NCI-H1417 treated with DMSO at 0.1 percent for 48 hours (cell line): ENCODE data around the gene PIK3R6.
"Not testable (repeated sequence)": the region's sequence is repeated elsewhere in the genome, so short reads cannot be mapped to it uniquely, and the experiment has no call there.

ENCODE experiments used
- DNase-seq: peaks from one replicate; lab custom pipeline; 2025; lab: John Stamatoyannopoulos, UW

PIK3R6 gene

GRCh38 chr17:8828517-8828875, 39.0 kb downstream of the PIK3R6 start:
- no peak for DNase-seq

- DNase-seq: no peak
Observed at GRCh38 chr17:8826808-8827435, 40.6 kb downstream of the PIK3R6 start.

- DNase-seq: no peak
Observed at GRCh38 chr17:8825802-8826201, 41.7 kb downstream of the PIK3R6 start.

- DNase-seq: no peak
Observed at GRCh38 chr17:8823279-8823678, 44.2 kb downstream of the PIK3R6 start.

- no peak for DNase-seq
Observed at GRCh38 chr17:8822401-8823035, 45.0 kb downstream of the PIK3R6 start.

GRCh38 chr17:8821446-8822105, 45.9 kb downstream of the PIK3R6 start:
- DNase-seq: no peak

- no peak for DNase-seq
Observed at GRCh38 chr17:8820311-8821010, 47.0 kb downstream of the PIK3R6 start.

GRCh38 chr17:8818654-8819330, 48.7 kb downstream of the PIK3R6 start:
- DNase-seq: no peak

GRCh38 chr17:8818047-8818446, 49.4 kb downstream of the PIK3R6 start:
- DNase-seq: no peak

GRCh38 chr17:8806926-8807550, 60.4 kb downstream of the PIK3R6 start:
- no peak for DNase-seq

GRCh38 chr17:8806253-8806925, 61.1 kb downstream of the PIK3R6 start:
- no peak for DNase-seq

GRCh38 chr17:8805396-8805795, 62.1 kb downstream of the PIK3R6 start:
- DNase-seq: not testable (repeated sequence)

- no peak for DNase-seq
Observed at GRCh38 chr17:8803531-8804420, 63.7 kb downstream of the PIK3R6 start.

- DNase-seq: no peak
Observed at GRCh38 chr17:8801135-8801840, 66.2 kb downstream of the PIK3R6 start.

GRCh38 chr17:8800656-8801055, 66.8 kb downstream of the PIK3R6 start:
- no peak for DNase-seq

GRCh38 chr17:8799570-8800212, 67.8 kb downstream of the PIK3R6 start:
- no peak for DNase-seq

GRCh38 chr17:8798846-8799569, 68.5 kb downstream of the PIK3R6 start, which contains the start of gene MFSD6L:
MFSD6L (minus strand) TSS chr17:8799365; CDS start chr17:8799120, 245 bp downstream.
- DNase-seq: no peak

- no peak for DNase-seq
Observed at GRCh38 chr17:8798176-8798845, 69.2 kb downstream of the PIK3R6 start.
